Measurements from ENCODE around the gene PORCN.

PORCN gene

GRCh38 chrX:48468693-48469691 is 39.8 kb upstream of the PORCN start:
- no peaks in the 10 kb centered on the region for H3K36me3 ChIP-seq (ENCODE audit: low read depth)
- no peak for DNase-seq (ENCODE audit: low spot score)
- H3K27ac ChIP-seq (ENCODE audit: poor library complexity, severe bottlenecking): peak overlapping the region; percentile 30
- H3K4me1 ChIP-seq (ENCODE audit: insufficient read depth, poor library complexity, severe bottlenecking): no peaks in the 10 kb centered on the region
- H3K27me3 ChIP-seq (ENCODE audit: insufficient read depth, poor library complexity, severe bottlenecking): no peaks in the 10 kb centered on the region
- no peaks in the 10 kb centered on the region for H3K9me3 ChIP-seq (ENCODE audit: severe bottlenecking)
- H3K4me3 ChIP-seq (ENCODE audit: severe bottlenecking): peak overlapping the region; percentile 25
- ATAC-seq (ENCODE audit: low read depth): no peak
- TF ChIP-seq, protein P1, sequence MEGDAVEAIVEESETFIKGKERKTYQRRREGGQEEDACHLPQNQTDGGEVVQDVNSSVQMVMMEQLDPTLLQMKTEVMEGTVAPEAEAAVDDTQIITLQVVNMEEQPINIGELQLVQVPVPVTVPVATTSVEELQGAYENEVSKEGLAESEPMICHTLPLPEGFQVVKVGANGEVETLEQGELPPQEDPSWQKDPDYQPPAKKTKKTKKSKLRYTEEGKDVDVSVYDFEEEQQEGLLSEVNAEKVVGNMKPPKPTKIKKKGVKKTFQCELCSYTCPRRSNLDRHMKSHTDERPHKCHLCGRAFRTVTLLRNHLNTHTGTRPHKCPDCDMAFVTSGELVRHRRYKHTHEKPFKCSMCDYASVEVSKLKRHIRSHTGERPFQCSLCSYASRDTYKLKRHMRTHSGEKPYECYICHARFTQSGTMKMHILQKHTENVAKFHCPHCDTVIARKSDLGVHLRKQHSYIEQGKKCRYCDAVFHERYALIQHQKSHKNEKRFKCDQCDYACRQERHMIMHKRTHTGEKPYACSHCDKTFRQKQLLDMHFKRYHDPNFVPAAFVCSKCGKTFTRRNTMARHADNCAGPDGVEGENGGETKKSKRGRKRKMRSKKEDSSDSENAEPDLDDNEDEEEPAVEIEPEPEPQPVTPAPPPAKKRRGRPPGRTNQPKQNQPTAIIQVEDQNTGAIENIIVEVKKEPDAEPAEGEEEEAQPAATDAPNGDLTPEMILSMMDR (IDR thresholded peaks at IDR 0.05; ENCODE audit: poor library complexity, severe bottlenecking): no peak

DNA sequence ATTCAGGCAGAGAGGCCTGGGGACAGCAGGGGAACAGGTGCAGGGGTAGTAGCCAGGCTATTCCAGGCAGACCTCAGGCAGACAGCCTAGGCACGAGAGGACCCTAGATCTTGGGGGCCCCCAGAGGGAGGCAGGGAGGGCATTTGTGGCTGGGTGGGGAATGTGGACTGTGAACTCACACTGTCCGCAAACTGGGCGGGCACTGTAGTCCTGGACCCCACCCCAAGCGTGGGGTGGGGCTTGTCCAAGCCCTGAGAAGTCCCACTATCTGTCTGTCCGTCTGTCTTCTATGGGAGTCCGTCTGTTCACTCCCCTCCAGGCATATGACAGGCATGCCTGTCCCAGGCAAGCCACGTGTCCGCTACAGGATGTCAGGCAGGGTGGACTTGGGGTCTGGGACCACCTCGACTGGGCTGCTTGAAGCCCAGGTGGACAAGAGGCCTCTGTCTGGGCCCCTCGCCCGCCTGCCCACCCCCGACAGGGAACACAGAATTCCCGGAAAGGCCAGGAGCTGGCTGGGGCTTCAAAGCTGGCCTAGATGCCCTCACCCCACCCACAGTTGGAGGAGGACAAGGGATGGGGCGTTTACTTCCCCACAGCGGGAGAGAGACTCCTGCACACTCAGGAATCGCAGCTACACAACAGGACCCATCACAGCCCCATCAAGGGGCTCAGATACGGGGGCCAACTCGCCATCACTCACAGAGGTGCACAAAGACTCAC is 38.5 kb upstream of the PORCN start, which contains the start of gene SLC38A5:
Gene SLC38A5 (minus strand): TSS at position 151 of the 723 bp plus-strand sequence. CDS start 2,336 bp downstream, outside the sequence.
- DNase-seq (ENCODE audit: low spot score) (no peak), ATAC-seq (ENCODE audit: low read depth) (no peak)
- Histone ChIP-seq H3K36me3 (ENCODE audit: low read depth) (no peaks in the 10 kb centered on the region), H3K27me3 (ENCODE audit: insufficient read depth, poor library complexity, severe bottlenecking) (no peaks in the 10 kb centered on the region), H3K4me1 (ENCODE audit: insufficient read depth, poor library complexity, severe bottlenecking) (no peaks in the 10 kb centered on the region), H3K4me3 (ENCODE audit: severe bottlenecking) (peak within 1 kb of the TSS; percentile 25), H3K9me3 (ENCODE audit: severe bottlenecking) (no peaks in the 10 kb centered on the region), H3K27ac (ENCODE audit: poor library complexity, severe bottlenecking) (peak within 1 kb of the TSS; percentile 30)
- TF ChIP-seq, protein P1 (IDR thresholded peaks at IDR 0.05; ENCODE audit: poor library complexity, severe bottlenecking): no peak

DNA sequence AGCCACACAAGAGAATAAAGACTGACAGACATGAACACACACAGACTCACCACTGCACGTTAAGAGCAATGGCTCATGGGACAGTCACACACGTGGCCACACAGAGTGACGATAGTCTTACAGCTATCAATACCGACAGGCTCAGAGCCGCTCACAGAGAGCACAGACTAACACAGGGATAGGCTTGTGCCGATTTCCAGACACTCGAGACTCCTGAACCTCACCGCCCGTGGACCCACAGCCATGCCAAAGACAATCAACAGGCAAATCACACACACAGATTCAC is 38.0 kb upstream of the PORCN start:
- Histone ChIP-seq H3K27me3 (ENCODE audit: insufficient read depth, poor library complexity, severe bottlenecking) (no peaks in the 10 kb centered on the region), H3K36me3 (ENCODE audit: low read depth) (no peaks in the 10 kb centered on the region), H3K4me1 (ENCODE audit: insufficient read depth, poor library complexity, severe bottlenecking) (no peaks in the 10 kb centered on the region), H3K27ac (ENCODE audit: poor library complexity, severe bottlenecking) (no peak overlapping the region), H3K9me3 (ENCODE audit: severe bottlenecking) (no peaks in the 10 kb centered on the region), H3K4me3 (ENCODE audit: severe bottlenecking) (no peak overlapping the region)
- no peak for DNase-seq (ENCODE audit: low spot score)
- ATAC-seq (ENCODE audit: low read depth): no peak
- TF ChIP-seq, protein P1 (IDR thresholded peaks at IDR 0.05; ENCODE audit: poor library complexity, severe bottlenecking): no peak

DNA sequence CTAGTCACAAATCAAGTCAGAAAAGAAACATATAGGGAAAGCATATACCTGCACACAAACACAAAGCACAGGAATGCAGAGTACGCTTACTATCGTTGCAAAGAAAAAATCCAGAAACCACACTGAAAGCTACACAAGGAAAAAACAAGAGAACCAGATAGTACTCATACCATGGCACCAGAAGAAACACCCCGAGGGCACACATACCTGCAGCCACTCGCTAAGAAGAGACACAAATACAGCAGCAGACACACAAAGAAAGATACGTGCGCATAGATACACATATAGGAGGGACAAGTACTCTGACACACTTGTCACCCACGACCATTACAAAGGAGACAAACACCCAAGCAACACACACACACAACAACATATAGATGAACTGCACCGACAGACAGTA is 37.3 kb upstream of the PORCN start:
- ATAC-seq (ENCODE audit: low read depth): no peak
- no peaks in the 10 kb centered on the region for H3K4me1 ChIP-seq (ENCODE audit: insufficient read depth, poor library complexity, severe bottlenecking)
- no peaks in the 10 kb centered on the region for H3K27me3 ChIP-seq (ENCODE audit: insufficient read depth, poor library complexity, severe bottlenecking)
- no peaks in the 10 kb centered on the region for H3K9me3 ChIP-seq (ENCODE audit: severe bottlenecking)
- TF ChIP-seq, protein P1 (IDR thresholded peaks at IDR 0.05; ENCODE audit: poor library complexity, severe bottlenecking): no peak
- no peak overlapping the region for H3K4me3 ChIP-seq (ENCODE audit: severe bottlenecking)
- no peak overlapping the region for H3K27ac ChIP-seq (ENCODE audit: poor library complexity, severe bottlenecking)
- no peak for DNase-seq (ENCODE audit: low spot score)
- H3K36me3 ChIP-seq (ENCODE audit: low read depth): no peaks in the 10 kb centered on the region
